GDM1 (cell line): ENCODE data around the gene EFCAB12.
"Not testable (repeated sequence)": the region's sequence is repeated elsewhere in the genome, so short reads cannot be mapped to it uniquely, and the experiment has no call there.

Experiments used
- DNase-seq: peaks from one replicate; lab custom pipeline; 2025; lab: John Stamatoyannopoulos, UW

The EFCAB12 gene

DNA sequence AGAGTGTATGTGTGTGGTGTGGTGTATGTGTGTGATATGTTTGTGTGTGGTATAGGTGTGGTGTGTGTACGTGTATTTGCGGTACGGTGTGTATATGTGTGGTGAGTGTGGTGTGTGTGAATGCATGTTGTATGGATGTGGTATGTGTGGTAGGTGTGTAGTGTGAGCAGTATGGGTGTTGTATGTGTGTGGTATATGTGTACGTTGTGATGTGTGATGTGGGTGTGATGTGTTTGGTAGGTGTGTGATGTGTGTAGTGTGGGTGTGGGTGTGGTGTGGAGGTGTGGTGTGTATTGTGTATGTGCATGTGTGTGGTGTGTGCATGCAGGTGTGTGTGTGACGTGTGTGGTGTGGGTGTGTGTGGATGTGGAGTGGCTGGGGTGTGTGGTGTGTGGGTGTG lies 58.7 kb downstream of the EFCAB12 start:
- DNase-seq: no peak

- no peak for DNase-seq
Measured at GRCh38 chr3:129367821-129368220, 60.6 kb downstream of the EFCAB12 start.

GRCh38 chr3:129366312-129366831 lies 62.1 kb downstream of the EFCAB12 start:
- no peak for DNase-seq

DNA sequence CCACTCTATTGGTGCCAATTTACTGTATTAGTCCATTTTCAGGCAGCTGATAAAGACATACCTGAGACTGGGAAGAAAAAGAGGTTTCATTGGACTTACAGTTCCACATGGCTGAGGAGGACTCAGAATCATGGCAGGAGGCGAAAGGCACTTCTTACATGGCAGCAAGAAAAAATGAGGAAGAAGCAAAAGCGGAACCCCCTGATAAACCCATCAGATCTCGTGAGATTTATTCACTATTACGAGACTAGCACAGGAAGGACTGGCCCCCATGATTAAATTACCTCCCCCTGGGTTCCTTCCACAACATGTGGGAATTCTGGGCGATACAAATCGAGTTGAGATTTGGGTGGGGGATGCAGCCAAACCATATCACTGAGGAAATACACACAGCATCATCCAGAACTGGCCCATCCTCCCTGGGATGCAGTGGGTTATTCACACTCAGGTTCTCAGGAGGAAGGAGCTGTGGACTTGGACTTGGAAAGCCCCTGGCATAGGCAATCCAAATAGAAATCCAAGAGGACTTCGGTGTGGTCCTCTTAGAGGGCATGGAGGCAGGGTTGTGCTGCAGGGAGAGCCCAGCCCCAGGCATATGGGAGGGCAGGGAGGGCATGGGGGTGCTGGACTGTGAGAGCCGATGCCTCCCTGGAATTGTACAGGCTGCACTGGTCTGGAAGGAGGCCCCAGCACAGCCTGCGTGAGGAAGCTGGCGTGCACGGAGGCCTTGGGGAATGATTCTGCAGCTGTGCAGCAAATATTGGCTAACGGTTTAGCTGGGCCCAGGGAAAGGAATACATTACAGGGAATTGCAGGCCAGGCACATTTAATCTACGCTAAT lies 62.9 kb downstream of the EFCAB12 start:
- no peak for DNase-seq

DNA sequence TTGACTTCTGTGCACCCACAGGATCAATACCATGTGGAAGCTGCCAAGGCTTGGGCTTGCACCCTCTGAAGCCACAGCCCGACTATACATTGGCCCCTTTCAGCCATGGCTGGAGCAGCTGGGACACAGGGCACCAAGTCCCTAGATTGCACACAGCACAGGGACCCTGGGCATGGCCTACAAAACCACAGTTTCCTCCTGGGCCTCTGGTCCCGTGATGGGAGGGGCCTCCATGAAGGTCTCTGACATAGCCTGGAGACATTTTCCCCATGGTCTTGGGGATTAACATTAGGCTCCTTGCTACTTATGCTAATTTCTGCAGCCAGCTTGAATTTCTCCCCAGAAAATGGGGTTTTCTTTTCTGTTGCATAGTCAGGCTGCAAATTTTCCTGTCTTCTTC lies 63.6 kb downstream of the EFCAB12 start:
- not testable (repeated sequence) for DNase-seq

DNA sequence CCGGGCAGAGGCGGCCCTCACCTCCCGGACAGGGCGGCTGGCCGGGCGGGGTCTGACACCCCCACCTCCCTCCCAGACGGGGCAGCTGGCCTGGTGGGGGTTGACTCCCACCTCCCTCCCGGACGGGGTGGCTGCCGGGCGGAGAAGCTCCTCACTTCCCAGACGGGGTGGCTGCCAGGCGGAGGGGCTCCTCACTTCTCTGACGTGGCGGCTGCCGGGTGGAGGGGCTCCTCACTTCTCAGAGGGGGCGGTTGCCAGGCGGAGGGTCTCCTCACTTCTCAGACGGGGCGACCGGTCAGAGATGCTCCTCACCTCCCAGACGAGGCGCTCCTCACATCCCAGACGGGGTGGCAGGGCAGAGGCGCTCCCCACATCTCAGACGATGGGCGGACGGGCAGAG lies 65.1 kb downstream of the EFCAB12 start:
- not testable (repeated sequence) for DNase-seq

GRCh38 chr3:129360705-129361460 lies 67.6 kb downstream of the EFCAB12 start:
- no peak for DNase-seq

- no peak for DNase-seq
Measured at GRCh38 chr3:129360171-129360611, 68.2 kb downstream of the EFCAB12 start.

GRCh38 chr3:129358772-129359371 lies 69.6 kb downstream of the EFCAB12 start:
- DNase-seq: no peak

GRCh38 chr3:129358177-129358771 lies 70.2 kb downstream of the EFCAB12 start:
- no peak for DNase-seq

GRCh38 chr3:129357616-129358015 lies 70.8 kb downstream of the EFCAB12 start:
- no peak for DNase-seq

GRCh38 chr3:129356756-129357425 lies 71.5 kb downstream of the EFCAB12 start:
- no peak for DNase-seq

DNA sequence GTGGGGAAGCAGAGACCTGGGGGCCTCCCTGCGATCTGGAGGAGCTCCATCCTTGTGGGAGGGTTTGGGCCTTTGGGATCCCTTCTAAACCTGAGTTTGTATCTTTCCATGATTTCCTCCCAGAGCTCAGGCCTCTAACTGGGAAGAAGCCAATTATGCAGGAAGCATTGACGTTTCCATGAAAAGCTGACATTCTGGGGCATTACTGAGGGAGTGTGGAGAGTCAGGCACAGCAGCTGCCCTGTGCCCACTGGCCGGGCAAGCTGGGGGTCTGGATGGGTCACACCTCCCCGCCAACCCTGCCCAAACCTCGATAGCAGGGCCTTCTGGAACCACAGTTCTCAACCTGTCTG lies 74.9 kb downstream of the EFCAB12 start:
- DNase-seq: no peak

GRCh38 chr3:129352650-129353588 lies 75.5 kb downstream of the EFCAB12 start:
- DNase-seq: no peak

DNA sequence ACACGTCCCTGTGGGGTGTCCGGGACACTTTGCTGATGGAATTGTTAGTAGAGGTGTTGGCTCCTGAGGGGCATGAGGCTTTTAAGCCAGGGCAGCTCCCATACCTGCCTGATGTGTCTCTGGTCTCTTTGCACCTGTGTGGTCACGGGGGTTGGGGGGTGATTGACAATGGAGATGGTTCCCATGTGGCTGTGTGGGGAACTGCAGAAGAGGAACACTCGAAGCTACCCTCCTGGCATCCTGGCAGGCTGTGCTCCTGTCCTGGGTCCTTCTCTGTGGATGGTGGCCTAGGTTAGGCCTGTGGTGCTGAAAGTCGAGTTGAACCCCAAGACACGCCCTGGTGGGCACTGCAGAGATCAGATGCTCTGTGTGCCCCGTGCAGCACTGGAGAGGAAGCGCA lies 76.4 kb downstream of the EFCAB12 start:
- no peak for DNase-seq
